HL-60/S4 treated with retinoic acid at 250 ng/mL for 4 days and 3 days (cell line): ENCODE data around the gene LGALS7.
"Not testable (repeated sequence)": the region's sequence is repeated elsewhere in the genome, so short reads cannot be mapped to it uniquely, and the experiment has no call there.

Experiments used
- in situ Hi-C: fragments of 300-500 bp; cut with MboI; formaldehyde crosslinking; loops from 2 replicates; pipeline ENCODE4 v1.7.0; 2022; ENCODE audit warnings: low sequenced_read_pairs

Gene LGALS7

GRCh38 chr19:38773469-38774177 is at the start of gene LGALS7:
TSS of gene LGALS7 (minus strand) at chr19:38773517. CDS start at chr19:38773492, 25 bp downstream.
- in situ Hi-C loops: no loop called here

GRCh38 chr19:38821230-38821825 is 48.0 kb upstream of the LGALS7 start:
- in situ Hi-C loops: not testable (repeated sequence)

- in situ Hi-C loops: no loop called here
Observed at GRCh38 chr19:38819231-38819920, 46.1 kb upstream of the LGALS7 start.

GRCh38 chr19:38817081-38817480 is 43.8 kb upstream of the LGALS7 start:
- in situ Hi-C loops: no loop called here

- in situ Hi-C loops: no loop called here
Observed at GRCh38 chr19:38816131-38816750, 42.9 kb upstream of the LGALS7 start.

GRCh38 chr19:38815059-38816001 is 42.0 kb upstream of the LGALS7 start:
- in situ Hi-C loops: no loop called here

- in situ Hi-C loops: not testable (repeated sequence)
Observed at GRCh38 chr19:38813932-38814331, 40.6 kb upstream of the LGALS7 start.

GRCh38 chr19:38813323-38813722 is 40.0 kb upstream of the LGALS7 start:
- in situ Hi-C loops: no loop called here

- in situ Hi-C loops: no loop called here
Observed at GRCh38 chr19:38812841-38813320, 39.6 kb upstream of the LGALS7 start, which contains the start of gene LGALS4. TSS of gene LGALS4 (minus strand) at chr19:38812945. CDS start at chr19:38812886, 59 bp downstream.

GRCh38 chr19:38812009-38812840 is 38.9 kb upstream of the LGALS7 start:
- in situ Hi-C loops: no loop called here

- in situ Hi-C loops: no loop called here
Observed at GRCh38 chr19:38809592-38810252, 36.4 kb upstream of the LGALS7 start.

- in situ Hi-C loops: no loop called here
Observed at GRCh38 chr19:38808741-38809140, 35.4 kb upstream of the LGALS7 start.

GRCh38 chr19:38807374-38808098 is 34.2 kb upstream of the LGALS7 start:
- in situ Hi-C loops: not testable (repeated sequence)

GRCh38 chr19:38806371-38806770 is 33.1 kb upstream of the LGALS7 start:
- in situ Hi-C loops: no loop called here

- in situ Hi-C loops: no loop called here
Observed at GRCh38 chr19:38805180-38805579, 31.9 kb upstream of the LGALS7 start.

GRCh38 chr19:38803543-38803942 is 30.2 kb upstream of the LGALS7 start:
- in situ Hi-C loops: no loop called here

- in situ Hi-C loops: no loop called here
Observed at GRCh38 chr19:38801359-38802095, 28.2 kb upstream of the LGALS7 start.
